Adrenal gland (tissue), 12 donors: ENCODE measurements around the gene EPHB1. TPM values are rescaled to one million over a fixed set of nuclear protein-coding genes. Genes with fewer than 3 reads are reported as not detected.

Experiments used
- DNase-seq, 7 donors: peaks; one replicate each; pipeline ENCODE4 v3.0.0-alpha.2; 2019 to 2020
- H3K27ac ChIP-seq, 5 donors: fragments of 200-600 bp; sonication (generic) in 4 of 5; 1 replicate in 3 of 5; 2 replicates in 2 of 5; pipeline versions ENCODE4 v1.5.1 to v1.8.0; 2016 to 2020; ENCODE audit warnings: mild to moderate bottlenecking in 1 of 5
- H3K27me3 ChIP-seq: fragments of 200-600 bp; 2 replicates; pipeline ENCODE4 v1.8.0; 2021
- H3K36me3 ChIP-seq, 2 donors: fragments of 200-600 bp; replicated peaks in 1 of 2; 1 replicate in 1 of 2; 2 replicates in 1 of 2; pipeline versions ENCODE4 v1.5.1 to v1.8.0; 2018 to 2022
- H3K4me1 ChIP-seq, 2 donors: fragments of 200-600 bp; replicated peaks in 1 of 2; 1 replicate in 1 of 2; 2 replicates in 1 of 2; pipeline versions ENCODE4 v1.5.1 to v1.8.0; 2018 to 2021
- H3K4me3 ChIP-seq, 4 donors: fragments of 200-600 bp; sonication (generic) in 3 of 4; one replicate each; pipeline ENCODE4 v1.5.1; 2016 to 2018
- H3K9me3 ChIP-seq, 3 donors: fragments of 200-600 bp; sonication (generic) in 1 of 3; replicated peaks in 1 of 3; 1 replicate in 2 of 3; 2 replicates in 1 of 3; pipeline versions ENCODE4 v1.5.1 to v1.8.0; 2016 to 2021
- POLR2A ChIP-seq, 2 donors: fragments of 450-650 bp; IDR thresholded peaks; one replicate each; pipeline ENCODE4 v1.6.1; 2017; ENCODE audit warnings: antibody characterized with exemption in 2 of 2, mild to moderate bottlenecking in 2 of 2, moderate library complexity in 1 of 2
- WGBS, 4 donors: extraction: QIAGEN DNeasy Blood & Tissue Kit in 2 of 4; methylation state at CpG; one replicate each; pipeline versions ENCODE4 v1.1.5 to v1.1.7; 2013 to 2017; 5-methylcytosine and 5-hydroxymethylcytosine counted together
- intact Hi-C, 2 donors: fragments of 100-400 bp; cut with DNase I; formaldehyde crosslinking; loops; one replicate each; pipeline versions ENCODE4 v1.14.1 to v1.15.0; 2022 to 2023
- polyA plus RNA-seq, 3 donors: library from polyadenylated mRNA; stranded (reverse); fragments of 200-250 nt in 2 of 3; fragments of 350-450 nt in 1 of 3; fragmentation: Illumina TruSeq in 1 of 3; extraction: RNeasy Lipid Tissue Mini Kit (QIAGEN cat#74804) in 1 of 3; gene quantifications; one replicate each; pipeline ENCODE4 v1.2.3, GENCODE V29; 2013 to 2014
- total RNA-seq, 9 donors: library from RNA; depleted of rRNA in 4 of 9; stranded (reverse); fragments of >200 nt in 4 of 9; fragments of 120-200 nt in 1 of 9; fragmentation: NEBNext Ultra II Directional in 1 of 9; extraction: Animal tissue kit (Norgen Biotek cat#: 25700) in 1 of 9; gene quantifications; one replicate each; pipeline versions ENCODE4 v1.1.0 to v1.2.4, GENCODE V29; 2013 to 2023
- TF ChIP-seq, protein P1 (sequence below), 6 experiments: fragments of 450-650 bp in 4 of 6; fragments of 200-600 bp in 2 of 6; sonication (generic) in 1 of 6; IDR thresholded peaks; 1 replicate in 5 of 6; 2 replicates in 1 of 6; pipeline versions ENCODE4 v1.5.1 to v1.8.0; 2016 to 2021; ENCODE audit warnings: antibody characterized with exemption in 6 of 6, mild to moderate bottlenecking in 2 of 6, moderate library complexity in 1 of 6
- donor health status: healthy with polysubstance abuse.
- donor health status: Bipolar disorder and iron deficiency.
- donor health status: DM: yes; HTN: yes; CAD: no.
- donor health status: DM: no; HTN: no; CAD: no.
- donor health status: DM: no; HTN: no; CAD: no.
- donor health status: DM: yes; HTN: yes; CAD: no.

The EPHB1 gene
- total and polyA plus RNA-seq, 12 donors, result 0.10 to 3.4 (median 0.98) TPM

GRCh38 chr3:135135445-135135844 lies 340.4 kb downstream of the EPHB1 start:
- TF ChIP-seq POLR2A (IDR thresholded peaks at IDR 0.05), result no peak
- TF ChIP-seq, protein P1, sequence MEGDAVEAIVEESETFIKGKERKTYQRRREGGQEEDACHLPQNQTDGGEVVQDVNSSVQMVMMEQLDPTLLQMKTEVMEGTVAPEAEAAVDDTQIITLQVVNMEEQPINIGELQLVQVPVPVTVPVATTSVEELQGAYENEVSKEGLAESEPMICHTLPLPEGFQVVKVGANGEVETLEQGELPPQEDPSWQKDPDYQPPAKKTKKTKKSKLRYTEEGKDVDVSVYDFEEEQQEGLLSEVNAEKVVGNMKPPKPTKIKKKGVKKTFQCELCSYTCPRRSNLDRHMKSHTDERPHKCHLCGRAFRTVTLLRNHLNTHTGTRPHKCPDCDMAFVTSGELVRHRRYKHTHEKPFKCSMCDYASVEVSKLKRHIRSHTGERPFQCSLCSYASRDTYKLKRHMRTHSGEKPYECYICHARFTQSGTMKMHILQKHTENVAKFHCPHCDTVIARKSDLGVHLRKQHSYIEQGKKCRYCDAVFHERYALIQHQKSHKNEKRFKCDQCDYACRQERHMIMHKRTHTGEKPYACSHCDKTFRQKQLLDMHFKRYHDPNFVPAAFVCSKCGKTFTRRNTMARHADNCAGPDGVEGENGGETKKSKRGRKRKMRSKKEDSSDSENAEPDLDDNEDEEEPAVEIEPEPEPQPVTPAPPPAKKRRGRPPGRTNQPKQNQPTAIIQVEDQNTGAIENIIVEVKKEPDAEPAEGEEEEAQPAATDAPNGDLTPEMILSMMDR (IDR thresholded peaks at IDR 0.05), result no peak
- H3K9me3 ChIP-seq, result no peaks in the 10 kb centered on the region
- H3K27ac ChIP-seq, result no peak overlapping the region
- no peaks in the 10 kb centered on the region for H3K36me3 ChIP-seq
- no peak overlapping the region for H3K4me3 ChIP-seq
- intact Hi-C loops, result no loop called here
- WGBS, 4 donors, result 76 to 88% (median 81%) methylated on average over 1 of the region's 1 CpG
- no peaks in the 10 kb centered on the region for H3K4me1 ChIP-seq
- H3K27me3 ChIP-seq, result no peaks in the 10 kb centered on the region
- DNase-seq, result no peak

GRCh38 chr3:135136361-135137100 lies 341.5 kb downstream of the EPHB1 start:
- Histone ChIP-seq H3K4me1 (no peaks in the 10 kb centered on the region), H3K27me3 (no peaks in the 10 kb centered on the region), H3K4me3 (no peak overlapping the region), H3K36me3 (no peaks in the 10 kb centered on the region), H3K27ac (no peak overlapping the region), H3K9me3 (no peaks in the 10 kb centered on the region)
- no peak for TF ChIP-seq POLR2A (IDR thresholded peaks at IDR 0.05)
- TF ChIP-seq, protein P1 (IDR thresholded peaks at IDR 0.05), result no peak
- 51 to 67% (median 52%) methylated on average over 3 of the region's 3 CpGs for WGBS, 4 donors
- DNase-seq, result no peak
- intact Hi-C loops, result no loop called here

GRCh38 chr3:135137296-135137695 lies 342.2 kb downstream of the EPHB1 start:
- Histone ChIP-seq H3K4me1 (no peaks in the 10 kb centered on the region), H3K36me3 (no peaks in the 10 kb centered on the region), H3K9me3 (no peaks in the 10 kb centered on the region), H3K27me3 (no peaks in the 10 kb centered on the region), H3K4me3 (no peak overlapping the region), H3K27ac (no peak overlapping the region)
- intact Hi-C loops, result no loop called here
- DNase-seq, result no peak
- TF ChIP-seq, protein P1 (IDR thresholded peaks at IDR 0.05), result no peak
- TF ChIP-seq POLR2A (IDR thresholded peaks at IDR 0.05), result no peak
- 70 to 77% (median 75%) methylated on average over 2 of the region's 2 CpGs for WGBS, 4 donors

- no peaks in the 10 kb centered on the region for H3K9me3 ChIP-seq
- no peaks in the 10 kb centered on the region for H3K4me1 ChIP-seq
- intact Hi-C loops, result no loop called here
- no peak for DNase-seq
- H3K27me3 ChIP-seq, result no peaks in the 10 kb centered on the region
- no peak overlapping the region for H3K4me3 ChIP-seq
- 83 to 87% (median 86%) methylated on average over 4 of the region's 4 CpGs for WGBS, 4 donors
- no peak for TF ChIP-seq POLR2A (IDR thresholded peaks at IDR 0.05)
- TF ChIP-seq, protein P1 (IDR thresholded peaks at IDR 0.05), result no peak
- no peak overlapping the region for H3K27ac ChIP-seq
- H3K36me3 ChIP-seq, result no peaks in the 10 kb centered on the region
Observed at GRCh38 chr3:135138776-135139175, 343.7 kb downstream of the EPHB1 start.
